Aorta (tissue), 5 donors: ENCODE results near the gene KSR2. TPM values are rescaled to one million over a fixed set of nuclear protein-coding genes. Genes with fewer than 3 reads are reported as not detected.
A peak's percentile ranks its signal among the peaks of the same experiment; 100 is the strongest.

Source experiments
- ATAC-seq: fragments of 200-7000 bp; cut with Tn5 transposase; one replicate; pipeline ENCODE4 v1.9.1; 2022; ENCODE audit warnings: moderate library complexity; ENCODE audit not compliant: low FRiP score
- DNase-seq, 2 donors: peaks; one replicate each; pipeline ENCODE4 v3.0.0-alpha.2; 2020
- H3K27ac ChIP-seq, 2 donors: one replicate each; pipeline ENCODE4 v1.5.1; 2013; ENCODE audit warnings: low read length in 2 of 2, mild to moderate bottlenecking in 2 of 2, moderate library complexity in 2 of 2, control low read depth in 1 of 2, inconsistent platforms in 1 of 2, low read depth in 1 of 2
- H3K27me3 ChIP-seq, 2 donors: one replicate each; pipeline ENCODE4 v1.6.1; 2013; ENCODE audit warnings: control low read depth in 1 of 2, low read length in 1 of 2, mild to moderate bottlenecking in 1 of 2, moderate library complexity in 1 of 2; ENCODE audit not compliant: insufficient read depth in 2 of 2, control insufficient read depth in 1 of 2
- H3K36me3 ChIP-seq, 2 donors: one replicate each; pipeline ENCODE4 v1.6.1; 2013; ENCODE audit warnings: control low read depth in 1 of 2, low read length in 1 of 2, mild to moderate bottlenecking in 1 of 2; ENCODE audit not compliant: insufficient read depth in 2 of 2, control insufficient read depth in 1 of 2
- H3K4me1 ChIP-seq, 2 donors: one replicate each; pipeline ENCODE4 v1.6.1; 2013; ENCODE audit warnings: low read length in 2 of 2, control low read depth in 1 of 2, mild to moderate bottlenecking in 1 of 2, moderate library complexity in 1 of 2; ENCODE audit not compliant: insufficient read depth in 2 of 2, control insufficient read depth in 1 of 2
- H3K4me3 ChIP-seq, 2 donors: one replicate each; pipeline ENCODE4 v1.5.1; 2013; ENCODE audit warnings: low read length in 2 of 2, control low read depth in 1 of 2, mild to moderate bottlenecking in 1 of 2
- H3K9me3 ChIP-seq: one replicate; pipeline ENCODE4 v1.6.1; 2013; ENCODE audit warnings: mild to moderate bottlenecking, low read length; ENCODE audit not compliant: control insufficient read depth
- WGBS, 2 donors: extraction: QIAGEN DNeasy Blood & Tissue Kit; methylation state at CpG; one replicate each; pipeline ENCODE4 v1.1.7; 2013; 5-methylcytosine and 5-hydroxymethylcytosine counted together
- intact Hi-C, 2 donors: fragments of 100-400 bp; cut with DNase I; formaldehyde crosslinking; loops; one replicate each; pipeline versions ENCODE4 v1.14.2 to v1.15.0; 2022
- polyA plus RNA-seq, 2 donors: library from polyadenylated mRNA; stranded (reverse); fragments of 200-250 nt; gene quantifications; one replicate each; pipeline ENCODE4 v1.2.3, GENCODE V29; 2013
- total RNA-seq, 2 donors: library from RNA; stranded (reverse); fragmentation: NEBNext Ultra II Directional; extraction: Animal tissue kit (Norgen Biotek cat#: 25700); gene quantifications; one replicate each; pipeline ENCODE4 v1.2.1, GENCODE V29; 2021
- donor health status: healthy with polysubstance abuse.
- donor health status: Bipolar disorder and iron deficiency.
- donor health status: DM: no; HTN: no; CAD: no.
- donor health status: DM: no; HTN: no; CAD: no.
- donor health status: DM: yes; HTN: yes; CAD: no.

KSR2 gene
- total and polyA plus RNA-seq, 4 donors: not detected

GRCh38 chr12:117836999-117837736 lies 131.6 kb downstream of the KSR2 start:
- H3K9me3 ChIP-seq: no peaks in the 10 kb centered on the region
- peak; percentile 81 for ATAC-seq
- no peaks in the 10 kb centered on the region for H3K36me3 ChIP-seq
- no peaks in the 10 kb centered on the region for H3K4me1 ChIP-seq
- DNase-seq: peak; percentile 69 to 92
- H3K4me3 ChIP-seq: no peak overlapping the region
- no peaks in the 10 kb centered on the region for H3K27me3 ChIP-seq
- intact Hi-C loops: loop anchor here (1.0 to 5.0 kb wide), 4 partner anchors 470 to 625 kb away; no protein-coding TSS in a partner anchor
- H3K27ac ChIP-seq: no peak overlapping the region
- 5% methylated on average over 22 of the region's 22 CpGs for WGBS, 2 donors

- intact Hi-C loops: loop anchor here (2.0 to 5.0 kb wide), 3 partner anchors 469 to 624 kb away; no protein-coding TSS in a partner anchor
- no peak for ATAC-seq
- 59 to 62% methylated on average over 9 of the region's 9 CpGs for WGBS, 2 donors
- Histone ChIP-seq H3K9me3 (no peaks in the 10 kb centered on the region), H3K36me3 (no peaks in the 10 kb centered on the region), H3K4me3 (no peak overlapping the region), H3K4me1 (no peaks in the 10 kb centered on the region), H3K27ac (no peak overlapping the region), H3K27me3 (no peaks in the 10 kb centered on the region)
- DNase-seq: no peak
These were observed 132.3 kb downstream of the KSR2 start for GRCh38 chr12:117836476-117836875.

- H3K4me1 ChIP-seq: no peaks in the 10 kb centered on the region
- intact Hi-C loops: loop anchor here in 1 of 2 donors (5.0 kb wide), 2 partner anchors 468 to 623 kb away; no protein-coding TSS in a partner anchor
- 38 to 43% methylated on average over 7 of the region's 7 CpGs for WGBS, 2 donors
- no peak overlapping the region for H3K4me3 ChIP-seq
- H3K27me3 ChIP-seq: no peaks in the 10 kb centered on the region
- no peak for ATAC-seq
- DNase-seq: no peak
- H3K9me3 ChIP-seq: no peaks in the 10 kb centered on the region
- no peak overlapping the region for H3K27ac ChIP-seq
- no peaks in the 10 kb centered on the region for H3K36me3 ChIP-seq
These were observed 133.6 kb downstream of the KSR2 start for GRCh38 chr12:117835156-117835555.

- H3K27me3 ChIP-seq: no peaks in the 10 kb centered on the region
- 66 to 70% methylated on average over 13 of the region's 13 CpGs for WGBS, 2 donors
- intact Hi-C loops: no loop called here
- H3K27ac ChIP-seq: no peak overlapping the region
- no peak overlapping the region for H3K4me3 ChIP-seq
- ATAC-seq (no peak), DNase-seq (no peak)
- no peaks in the 10 kb centered on the region for H3K36me3 ChIP-seq
- peaks cover 10% of the 10 kb centered on the region for H3K9me3 ChIP-seq
- H3K4me1 ChIP-seq: no peaks in the 10 kb centered on the region
These were observed 136.0 kb downstream of the KSR2 start for GRCh38 chr12:117832459-117833457.

- intact Hi-C loops: no loop called here
These were observed 138.3 kb downstream of the KSR2 start for GRCh38 chr12:117830471-117830870.

GRCh38 chr12:117829108-117829507 lies 139.7 kb downstream of the KSR2 start:
- H3K9me3 ChIP-seq: peaks cover 11% of the 10 kb centered on the region
- intact Hi-C loops: no loop called here
- H3K36me3 ChIP-seq: no peaks in the 10 kb centered on the region
- 89 to 91% methylated on average over 2 of the region's 2 CpGs for whole genome bisulfite sequencing, 2 donors
- DNase-seq: no peak
- H3K27me3 ChIP-seq: no peaks in the 10 kb centered on the region
- no peak for ATAC-seq
- H3K27ac ChIP-seq: no peak overlapping the region
- no peaks in the 10 kb centered on the region for H3K4me1 ChIP-seq
- no peak overlapping the region for H3K4me3 ChIP-seq

More at GRCh38 chr12:117830471-117830870, 138.3 kb downstream of the KSR2 start:
- ATAC-seq: no peak
- no peak for DNase-seq
- no peaks in the 10 kb centered on the region for H3K27me3 ChIP-seq
- H3K9me3 ChIP-seq: peaks cover 11% of the 10 kb centered on the region
- WGBS, 2 donors: 74 to 77% methylated on average over 5 of the region's 5 CpGs
- no peak overlapping the region for H3K4me3 ChIP-seq
- H3K36me3 ChIP-seq: no peaks in the 10 kb centered on the region
- no peak overlapping the region for H3K27ac ChIP-seq
- H3K4me1 ChIP-seq: no peaks in the 10 kb centered on the region

GRCh38 chr12:117827660-117828059 lies 141.1 kb downstream of the KSR2 start:
- WGBS, 2 donors: 87% methylated on average over 2 of the region's 2 CpGs
- no peaks in the 10 kb centered on the region for H3K36me3 ChIP-seq
- no peaks in the 10 kb centered on the region for H3K4me1 ChIP-seq
- no peak overlapping the region for H3K4me3 ChIP-seq
- intact Hi-C loops: no loop called here
- DNase-seq: no peak
- peaks cover 11% of the 10 kb centered on the region for H3K9me3 ChIP-seq
- H3K27ac ChIP-seq: no peak overlapping the region
- H3K27me3 ChIP-seq: no peaks in the 10 kb centered on the region
- ATAC-seq: no peak

GRCh38 chr12:117825827-117826226 lies 143.0 kb downstream of the KSR2 start:
- 88 to 92% methylated on average over 3 of the region's 3 CpGs for WGBS, 2 donors
- Histone ChIP-seq H3K4me3 (no peak overlapping the region), H3K36me3 (no peaks in the 10 kb centered on the region), H3K9me3 (peaks cover 11% of the 10 kb centered on the region), H3K27ac (no peak overlapping the region), H3K27me3 (no peaks in the 10 kb centered on the region), H3K4me1 (no peaks in the 10 kb centered on the region)
- ATAC-seq (no peak), DNase-seq (no peak)
- intact Hi-C loops: no loop called here
